GM12864 (cell line): ENCODE results near the gene MST1.

Experiments used
- DNase-seq: peaks from one replicate; pipeline ENCODE4 v3.0.0-alpha.2; 2011; ENCODE audit warnings: low read depth
- H3K4me3 ChIP-seq: 2 replicates; pipeline ENCODE4 v1.5.1; 2011; ENCODE audit warnings: mild to moderate bottlenecking, low read depth, low read length, control low read depth
- CTCF ChIP-seq: IDR thresholded peaks from 2 replicates; pipeline ENCODE4 v1.5.1; 2011; ENCODE audit warnings: low read depth, mild to moderate bottlenecking, moderate library complexity, low read length, control low read depth, inconsistent platforms; ENCODE audit errors: missing control alignments

Gene MST1

GRCh38 chr3:49652218-49652902 is 36.9 kb downstream of the MST1 start:
- H3K4me3 ChIP-seq: no peak overlapping the region
- DNase-seq: no peak
- TF ChIP-seq CTCF: no peak

DNA sequence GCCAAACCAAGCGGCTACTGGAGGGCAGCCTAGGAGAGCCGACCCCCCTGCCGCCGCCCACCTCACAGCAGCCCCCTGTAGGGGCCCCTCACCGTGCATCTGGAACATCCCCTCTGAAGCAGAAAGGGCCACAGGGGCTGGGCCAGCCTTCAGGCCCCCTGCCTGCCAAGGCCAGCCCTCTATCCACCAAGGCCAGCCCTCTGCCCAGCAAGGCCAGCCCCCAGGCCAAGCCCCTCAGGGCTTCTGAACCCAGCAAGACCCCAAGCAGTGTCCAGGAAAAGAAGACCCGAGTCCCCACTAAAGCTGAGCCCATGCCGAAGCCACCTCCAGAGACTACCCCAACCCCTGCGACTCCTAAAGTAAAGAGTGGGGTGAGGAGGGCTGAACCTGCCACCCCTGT is 38.6 kb downstream of the MST1 start:
- H3K4me3 ChIP-seq: no peak overlapping the region
- no peak for DNase-seq
- TF ChIP-seq CTCF: no peak

GRCh38 chr3:49650177-49650576 is 39.1 kb downstream of the MST1 start:
- DNase-seq: no peak
- H3K4me3 ChIP-seq: no peak overlapping the region
- TF ChIP-seq CTCF: no peak

DNA sequence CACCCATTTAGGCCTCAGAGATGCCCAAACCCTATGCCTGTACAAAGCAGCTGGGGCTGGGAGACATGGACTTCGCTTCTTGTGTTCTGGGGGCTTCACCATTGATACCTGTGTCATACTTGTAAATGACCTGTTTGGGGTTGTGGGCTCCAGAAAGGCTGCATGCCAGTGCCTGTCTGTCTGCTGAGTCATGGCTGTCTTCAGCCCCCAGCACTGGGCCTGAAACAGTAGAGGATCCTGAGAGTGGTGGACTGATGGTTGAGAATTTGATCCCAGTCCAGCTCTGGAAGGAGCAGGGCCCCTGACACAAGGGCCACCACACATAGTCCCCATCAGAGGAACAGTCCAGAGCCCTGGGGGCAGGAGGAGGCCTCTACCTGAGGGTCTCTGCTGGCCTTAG is 39.7 kb downstream of the MST1 start:
- no peak overlapping the region for H3K4me3 ChIP-seq
- no peak for TF ChIP-seq CTCF
- no peak for DNase-seq

GRCh38 chr3:49648354-49649019 is 40.8 kb downstream of the MST1 start:
- DNase-seq: no peak
- no peak for TF ChIP-seq CTCF
- H3K4me3 ChIP-seq: no peak overlapping the region

DNA sequence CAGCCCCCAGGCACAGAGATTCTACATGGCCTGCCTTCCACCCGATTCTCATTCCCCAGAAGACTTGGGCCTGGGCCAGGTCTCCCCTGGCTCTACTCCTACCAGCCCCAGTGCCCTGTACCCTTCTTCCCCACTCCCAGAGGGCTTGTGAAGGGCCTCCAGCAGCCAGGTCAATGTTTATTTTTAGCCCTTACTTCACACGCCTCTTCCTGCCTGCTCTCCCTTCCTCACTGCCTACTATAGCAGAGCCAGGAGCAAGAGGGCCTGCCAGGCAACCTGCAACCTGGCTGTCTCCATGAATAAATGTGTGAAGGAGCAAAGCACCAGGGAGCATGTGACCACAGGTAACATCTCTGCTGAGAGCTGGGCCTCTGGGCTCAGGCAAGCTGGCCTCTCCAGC is 41.5 kb downstream of the MST1 start:
- TF ChIP-seq CTCF: no peak
- DNase-seq: no peak

GRCh38 chr3:49646236-49646635 is 43.0 kb downstream of the MST1 start:
- H3K4me3 ChIP-seq: no peak overlapping the region
- TF ChIP-seq CTCF: no peak
- no peak for DNase-seq

More for the DNA sequence above, 41.5 kb downstream of the MST1 start:
- no peak overlapping the region for H3K4me3 ChIP-seq
